UCSD-AML1 (cell line): ENCODE results near the gene CELA2A.
A peak's percentile ranks its signal among the peaks of the same experiment; 100 is the strongest.

Experiments
- DNase-seq: peaks from one replicate; lab custom pipeline; 2025; ENCODE audit not compliant: unreplicated experiment; lab: John Stamatoyannopoulos, UW

The CELA2A gene

GRCh38 chr1:15456313-15456954, at the start of gene CELA2A:
Gene CELA2A (plus strand): TSS chr1:15456732. CDS start chr1:15456754, 22 bp downstream.
- DNase-seq = no peak

- no peak for DNase-seq
These were observed 49.0 kb upstream of the CELA2A start for GRCh38 chr1:15407580-15407979.

GRCh38 chr1:15408890-15409387, 47.6 kb upstream of the CELA2A start:
- DNase-seq = no peak

- DNase-seq = peak; percentile 82
These were observed 46.9 kb upstream of the CELA2A start, which contains the start of gene EFHD2 for GRCh38 chr1:15409388-15410222. Gene EFHD2 (plus strand): TSS chr1:15409888. CDS start chr1:15409972, 84 bp downstream.

- no peak for DNase-seq
These were observed 46.2 kb upstream of the CELA2A start for GRCh38 chr1:15410223-15410883.

GRCh38 chr1:15410884-15411245, 45.7 kb upstream of the CELA2A start:
- DNase-seq = no peak

- peak; percentile 78 for DNase-seq
These were observed 44.9 kb upstream of the CELA2A start for GRCh38 chr1:15411593-15412137.

- DNase-seq = no peak
These were observed 44.2 kb upstream of the CELA2A start for GRCh38 chr1:15412175-15412800.

GRCh38 chr1:15412843-15413242, 43.7 kb upstream of the CELA2A start:
- no peak for DNase-seq

- no peak for DNase-seq
These were observed 42.7 kb upstream of the CELA2A start for GRCh38 chr1:15413563-15414444.

- DNase-seq = no peak
These were observed 42.0 kb upstream of the CELA2A start for GRCh38 chr1:15414445-15414983.

- DNase-seq = peak; percentile 64
These were observed 39.2 kb upstream of the CELA2A start for GRCh38 chr1:15417059-15417934.

- DNase-seq = no peak
These were observed 37.6 kb upstream of the CELA2A start for GRCh38 chr1:15418806-15419515.

- DNase-seq = no peak
These were observed 35.6 kb upstream of the CELA2A start for GRCh38 chr1:15420853-15421465.

- DNase-seq = no peak
These were observed 33.7 kb upstream of the CELA2A start for GRCh38 chr1:15422871-15423270.

- DNase-seq = no peak
These were observed 33.0 kb upstream of the CELA2A start for GRCh38 chr1:15423355-15424077.

GRCh38 chr1:15424146-15424667, 32.3 kb upstream of the CELA2A start:
- no peak for DNase-seq
